Sigmoid colon (tissue), 4 donors: Measurements from ENCODE around the gene ZNF532.

Experiments used
- CTCF ChIP-seq, 4 experiments: fragments of 450-650 bp in 3 of 4; fragments of 200-600 bp in 1 of 4; IDR thresholded peaks; one replicate each; pipeline ENCODE4 v1.5.1; 2016 to 2019; ENCODE audit warnings: antibody characterized with exemption in 4 of 4, mild to moderate bottlenecking in 3 of 4, moderate library complexity in 2 of 4
- EP300 ChIP-seq, 4 donors: sonication (generic); formaldehyde crosslinking; IDR thresholded peaks; one replicate each; pipeline ENCODE4 v1.6.1; 2017; ENCODE audit warnings: antibody characterized with exemption in 4 of 4
- POLR2A ChIP-seq, 2 donors: fragments of 450-650 bp; IDR thresholded peaks; one replicate each; pipeline ENCODE4 v1.6.1; 2016; ENCODE audit warnings: antibody characterized with exemption in 2 of 2, mild to moderate bottlenecking in 2 of 2, moderate library complexity in 2 of 2
- POLR2AphosphoS5 ChIP-seq, 4 donors: sonication (generic); formaldehyde crosslinking; IDR thresholded peaks; one replicate each; pipeline ENCODE4 v1.6.1; 2017; ENCODE audit warnings: antibody characterized with exemption in 4 of 4

- TF ChIP-seq EP300 (IDR thresholded peaks at IDR 0.05) (no peak), POLR2A (IDR thresholded peaks at IDR 0.05) (no peak), CTCF (IDR thresholded peaks at IDR 0.05) (no peak), POLR2AphosphoS5 (IDR thresholded peaks at IDR 0.05) (no peak)
These were observed 103.1 kb downstream of the ZNF532 start for GRCh38 chr18:58967751-58968254.
